Keratinocyte (primary cell): ENCODE data around the gene ATP5PF. TPM values are rescaled to one million over a fixed set of nuclear protein-coding genes. Genes with fewer than 3 reads are reported as not detected.

Source experiments
- DNase-seq: peaks from one replicate; pipeline ENCODE4 v3.0.0-alpha.2; 2011; ENCODE audit warnings: low read depth, missing footprints, low spot score
- FAIRE-seq: peaks from 2 replicates; lab custom pipeline; 2011; peaks lifted over from hg19 to GRCh38; lab: Jason Lieb, UNC
- H2AFZ ChIP-seq: 2 replicates; pipeline ENCODE4 v1.6.0; 2012; ENCODE audit warnings: low read length, control low read depth, inconsistent platforms; ENCODE audit not compliant: control insufficient read depth
- H3K27ac ChIP-seq: 2 replicates; pipeline ENCODE4 v1.5.1; 2011; ENCODE audit warnings: low read length; ENCODE audit not compliant: control insufficient read depth, insufficient read depth
- H3K27me3 ChIP-seq: 3 replicates; pipeline ENCODE4 v1.6.0; 2011; ENCODE audit warnings: low read length; ENCODE audit not compliant: control insufficient read depth, insufficient read depth; ENCODE audit errors: extremely low read depth
- H3K36me3 ChIP-seq, 2 experiments: 2 replicates in 1 of 2; 3 replicates in 1 of 2; pipeline ENCODE4 v1.5.1; 2011; ENCODE audit warnings: low read length in 2 of 2, mild to moderate bottlenecking in 1 of 2; ENCODE audit not compliant: control insufficient read depth in 2 of 2, insufficient read depth in 2 of 2; ENCODE audit errors: extremely low read depth in 1 of 2
- H3K4me1 ChIP-seq: 3 replicates; pipeline ENCODE4 v1.5.1; 2011; ENCODE audit warnings: low read length; ENCODE audit not compliant: control insufficient read depth, insufficient read depth; ENCODE audit errors: extremely low read depth
- H3K4me2 ChIP-seq: 3 replicates; pipeline ENCODE4 v1.6.0; 2011; ENCODE audit warnings: low read depth, low read length; ENCODE audit not compliant: control insufficient read depth, insufficient read depth; ENCODE audit errors: extremely low read depth
- H3K4me3 ChIP-seq, 3 experiments: fragments of 200-600 bp in 1 of 3; sonication (generic) in 1 of 3; 2 replicates in 2 of 3; 3 replicates in 1 of 3; pipeline ENCODE4 v1.5.1; 2011 to 2016; ENCODE audit warnings: low read length in 3 of 3, mild to moderate bottlenecking in 3 of 3, control low read depth in 2 of 3, inconsistent platforms in 1 of 3, low read depth in 1 of 3, mixed read lengths in 1 of 3, mixed run types in 1 of 3, moderate library complexity in 1 of 3; ENCODE audit not compliant: control insufficient read depth in 2 of 3, insufficient read depth in 2 of 3; ENCODE audit errors: extremely low read depth in 1 of 3
- H3K79me2 ChIP-seq: 2 replicates; pipeline ENCODE4 v1.6.0; 2012; ENCODE audit warnings: low read length; ENCODE audit not compliant: control insufficient read depth, insufficient read depth
- H3K9ac ChIP-seq: 3 replicates; pipeline ENCODE4 v1.6.0; 2011; ENCODE audit warnings: low read length; ENCODE audit not compliant: control insufficient read depth, insufficient read depth; ENCODE audit errors: extremely low read depth
- H3K9me1 ChIP-seq: 3 replicates; pipeline ENCODE4 v1.6.0; 2011; ENCODE audit warnings: low read length; ENCODE audit not compliant: control insufficient read depth, insufficient read depth; ENCODE audit errors: extremely low read depth
- H3K9me3 ChIP-seq: 2 replicates; pipeline ENCODE4 v1.5.1; 2012; ENCODE audit warnings: low read depth, low read length; ENCODE audit not compliant: control insufficient read depth
- H4K20me1 ChIP-seq: 3 replicates; pipeline ENCODE4 v1.6.0; 2011; ENCODE audit warnings: low read length; ENCODE audit not compliant: control insufficient read depth, insufficient read depth; ENCODE audit errors: extremely low read depth
- CTCF ChIP-seq, 3 experiments: IDR thresholded peaks in 1 of 3; conservative IDR thresholded peaks in 1 of 3; optimal IDR thresholded peaks in 1 of 3; 2 replicates in 2 of 3; 3 replicates in 1 of 3; pipeline versions ENCODE3 to v1.5.1; 2011; ENCODE audit warnings: low read length in 3 of 3, mild to moderate bottlenecking in 3 of 3, moderate library complexity in 2 of 3, control low read depth in 1 of 3, inconsistent platforms in 1 of 3; ENCODE audit not compliant: insufficient read depth in 2 of 3; ENCODE audit errors: extremely low read depth in 1 of 3
- EZH2 ChIP-seq: IDR thresholded peaks from one replicate; pipeline ENCODE4 v1.6.1; 2012; ENCODE audit warnings: inconsistent platforms, mild to moderate bottlenecking, low read length, moderate library complexity
- dilution Hi-C: fragments of 300-500 bp; cut with MboI; formaldehyde crosslinking; loops from one replicate; pipeline ENCODE4 v1.7.0; 2020; ENCODE audit warnings: low sequenced_read_pairs; ENCODE audit not compliant: extremely low pct_ligation_motif_present
- polyA plus RNA-seq, 5 experiments: library from polyadenylated mRNA; depleted of rRNA in 3 of 5; stranded (reverse) in 3 of 5; stranded (forward) in 1 of 5; unstranded in 1 of 5; fragments of >200 nt; gene quantifications; 1 replicate in 1 of 5; 2 replicates in 3 of 5; 3 replicates in 1 of 5; pipeline versions ENCODE4 v1.2.1 to v1.2.3, GENCODE V29; 2011 to 2012; ENCODE audit warnings: missing spikeins in 2 of 5, low read depth in 1 of 5, low replicate concordance in 1 of 5

The ATP5PF gene
- polyA plus RNA-seq, 1 donor (not counting 4 experiments of a cell fraction or from before 2014, with no cell fraction given) = 256 TPM

GRCh38 chr21:25737421-25737820 is 2.7 kb upstream of the ATP5PF start:
- H3K27me3 ChIP-seq = no peaks in the 10 kb centered on the region
- peaks cover 10% of the 10 kb centered on the region for H3K4me1 ChIP-seq
- no peak overlapping the region for H3K4me2 ChIP-seq
- no peak overlapping the region for H3K9ac ChIP-seq
- no peaks in the 10 kb centered on the region for H4K20me1 ChIP-seq
- no peaks in the 10 kb centered on the region for H3K9me3 ChIP-seq
- H3K36me3 ChIP-seq = peaks cover 0 to 4% of the 10 kb centered on the region in 2 experiments
- no peak overlapping the region for H3K27ac ChIP-seq
- DNase-seq (no peak), FAIRE-seq (no peak)
- no peak for TF ChIP-seq CTCF (optimal IDR thresholded peaks at IDR 0.05 in 1 of 3, IDR thresholded peaks at IDR 0.05 in 1 of 3, conservative IDR thresholded peaks at IDR 0.05 in 1 of 3; ENCODE audit: extremely low read depth in 1 of 3, insufficient read depth in 2 of 3, low read length in 3 of 3)
- TF ChIP-seq EZH2 = no peak
- no peaks in the 10 kb centered on the region for H3K9me1 ChIP-seq
- peaks cover 64% of the 10 kb centered on the region for H3K79me2 ChIP-seq
- dilution Hi-C loops = no loop called here
- H2AFZ ChIP-seq = no peak overlapping the region
- no peak overlapping the region for H3K4me3 ChIP-seq

GRCh38 chr21:25735646-25736597 is 1.2 kb upstream of the ATP5PF start:
- peak overlapping the region; percentile 98 for H3K27ac ChIP-seq
- peaks cover 0 to 4% of the 10 kb centered on the region in 2 experiments for H3K36me3 ChIP-seq
- no peaks in the 10 kb centered on the region for H3K9me3 ChIP-seq
- FAIRE-seq (no peak), DNase-seq (no peak)
- H4K20me1 ChIP-seq = no peaks in the 10 kb centered on the region
- H3K9ac ChIP-seq = peak overlapping the region; percentile 98
- H3K79me2 ChIP-seq = peaks cover 78% of the 10 kb centered on the region
- H3K27me3 ChIP-seq = no peaks in the 10 kb centered on the region
- H3K4me3 ChIP-seq = peak overlapping the region; percentile 89 to 99 (median 94)
- TF ChIP-seq EZH2 = no peak
- no peak for TF ChIP-seq CTCF (optimal IDR thresholded peaks at IDR 0.05 in 1 of 3, IDR thresholded peaks at IDR 0.05 in 1 of 3, conservative IDR thresholded peaks at IDR 0.05 in 1 of 3; ENCODE audit: extremely low read depth in 1 of 3, insufficient read depth in 2 of 3, low read length in 3 of 3)
- no peaks in the 10 kb centered on the region for H3K9me1 ChIP-seq
- H3K4me2 ChIP-seq = peak overlapping the region; percentile 90
- dilution Hi-C loops = no loop called here
- H2AFZ ChIP-seq = peak overlapping the region; percentile 93
- peaks cover 10% of the 10 kb centered on the region for H3K4me1 ChIP-seq
